ENCODE data around the gene DCUN1D1.
A peak's percentile ranks its signal among the peaks of the same experiment; 100 is the strongest.

Gene DCUN1D1

GRCh38 chr3:182957226-182957625, 23.1 kb downstream of the DCUN1D1 start:
- H3K4me3 ChIP-seq (replicated peaks in 1 of 2; ENCODE audit: low read depth in 2 of 2, low read length in 2 of 2) = no peak overlapping the region
- TF ChIP-seq CTCF (IDR thresholded peaks at IDR 0.05; ENCODE audit: low read depth, low read length) = no peak

DNA sequence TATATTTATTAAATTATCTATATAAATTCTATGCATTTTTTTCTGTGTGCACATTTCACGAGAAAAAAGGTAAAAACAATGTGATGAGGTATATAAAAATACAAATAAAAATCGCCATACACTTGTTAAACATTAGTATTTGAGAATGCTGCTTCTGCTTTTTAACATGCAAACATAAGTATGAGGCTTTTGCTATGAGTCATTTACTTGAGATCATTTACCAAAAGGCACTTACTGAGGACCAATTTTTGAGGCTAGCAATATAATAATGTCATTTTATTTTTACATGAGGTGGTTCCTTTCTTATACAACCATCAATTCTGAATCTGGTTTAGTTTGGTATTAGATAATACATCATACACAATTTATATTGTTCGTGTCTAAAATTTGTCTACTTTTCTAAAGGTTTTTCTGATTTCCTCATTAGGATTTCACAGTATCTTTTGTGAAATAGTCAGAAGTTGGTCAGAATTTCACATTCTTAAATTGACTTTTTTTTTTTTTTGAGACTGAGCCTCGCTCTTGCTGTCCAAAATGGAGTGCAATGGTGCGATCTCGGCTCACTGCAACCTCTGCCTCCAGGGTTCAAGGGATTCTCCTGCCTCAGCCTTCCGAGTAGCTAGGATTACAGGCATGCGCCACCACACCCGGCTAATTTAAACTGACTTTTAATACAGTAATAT, 25.6 kb downstream of the DCUN1D1 start:
- no peak for TF ChIP-seq CTCF (IDR thresholded peaks at IDR 0.05; ENCODE audit: low read depth, low read length)
- H3K4me3 ChIP-seq (replicated peaks in 1 of 2; ENCODE audit: low read depth in 2 of 2, low read length in 2 of 2) = no peak overlapping the region
- DNase-seq (ENCODE audit: low read depth in 2 of 2) = peak in 1 of 2 donors; percentile 9

More at GRCh38 chr3:182957226-182957625, 23.1 kb downstream of the DCUN1D1 start:
- DNase-seq (ENCODE audit: low read depth in 2 of 2) = no peak

DNA sequence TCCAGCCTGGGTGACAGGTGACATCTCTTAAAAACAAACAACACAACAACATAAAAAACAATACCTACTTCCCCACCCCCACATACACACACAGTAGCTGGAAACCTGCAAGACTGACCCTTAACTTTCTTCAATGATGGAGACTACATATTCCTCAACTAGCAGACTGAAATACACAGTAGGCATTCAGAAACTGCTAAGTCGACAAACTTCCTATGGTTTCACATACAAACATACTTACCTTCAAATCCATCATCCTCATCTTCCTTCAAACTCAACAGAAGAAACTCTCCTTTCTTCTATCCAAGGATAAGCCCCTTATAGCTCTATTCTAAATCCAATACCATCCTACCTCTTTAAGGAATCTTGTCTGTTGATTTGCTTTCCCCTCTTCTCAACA, 30.6 kb downstream of the DCUN1D1 start:
- no peak for TF ChIP-seq CTCF (IDR thresholded peaks at IDR 0.05; ENCODE audit: low read depth, low read length)
- no peak overlapping the region for H3K4me3 ChIP-seq (replicated peaks in 1 of 2; ENCODE audit: low read depth in 2 of 2, low read length in 2 of 2)
- no peak for DNase-seq (ENCODE audit: low read depth in 2 of 2)

DNA sequence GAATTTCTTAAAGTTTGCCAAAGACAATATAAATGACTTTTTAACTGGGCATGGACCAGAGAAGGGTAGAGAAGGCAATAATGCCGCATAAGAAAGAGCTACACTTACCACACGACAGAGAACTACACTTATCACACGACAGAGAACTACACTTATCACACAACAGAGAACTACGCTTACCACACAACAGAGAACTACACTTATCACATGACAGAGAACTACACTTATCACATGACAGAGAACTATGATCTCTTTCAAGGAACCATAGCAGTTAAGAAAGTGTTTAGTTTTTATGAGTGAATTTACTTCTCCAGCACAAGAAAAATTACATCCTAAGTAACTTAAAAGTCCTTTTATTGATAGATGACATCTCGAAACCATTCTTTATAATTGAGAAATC, 32.0 kb downstream of the DCUN1D1 start:
- H3K4me3 ChIP-seq (replicated peaks in 1 of 2; ENCODE audit: low read depth in 2 of 2, low read length in 2 of 2) = no peak overlapping the region
- no peak for DNase-seq (ENCODE audit: low read depth in 2 of 2)
- no peak for TF ChIP-seq CTCF (IDR thresholded peaks at IDR 0.05; ENCODE audit: low read depth, low read length)

DNA sequence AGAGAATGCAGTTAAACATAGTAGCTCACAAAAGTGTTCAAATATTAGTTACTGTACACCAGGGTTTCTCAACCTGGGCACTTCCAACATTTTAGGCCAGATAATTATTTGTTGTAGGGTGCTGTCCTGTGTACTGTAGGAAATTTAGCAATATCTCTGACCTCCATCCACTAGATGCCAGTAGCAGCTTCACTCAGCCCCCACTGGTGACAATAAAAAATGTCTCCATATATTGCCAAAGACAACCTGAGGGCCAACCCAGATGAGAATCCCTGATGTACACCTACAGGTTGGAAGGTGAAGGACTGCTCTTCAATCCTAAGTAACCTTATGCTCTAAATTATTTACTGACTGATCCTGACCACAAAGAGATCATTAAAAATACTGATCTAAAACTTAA, 32.5 kb downstream of the DCUN1D1 start:
- no peak overlapping the region for H3K4me3 ChIP-seq (replicated peaks in 1 of 2; ENCODE audit: low read depth in 2 of 2, low read length in 2 of 2)
- TF ChIP-seq CTCF (IDR thresholded peaks at IDR 0.05; ENCODE audit: low read depth, low read length) = no peak
- peak in 1 of 2 donors; percentile 10 for DNase-seq (ENCODE audit: low read depth in 2 of 2)

- H3K4me3 ChIP-seq (replicated peaks in 1 of 2; ENCODE audit: low read depth in 2 of 2, low read length in 2 of 2) = no peak overlapping the region
- DNase-seq (ENCODE audit: low read depth in 2 of 2) = no peak
- no peak for TF ChIP-seq CTCF (IDR thresholded peaks at IDR 0.05; ENCODE audit: low read depth, low read length)
Observed at GRCh38 chr3:182941719-182942118, 38.6 kb downstream of the DCUN1D1 start.
